ENCODE data around the gene CPEB2.

GRCh38 chr4:15110120-15110571 lies 107.9 kb downstream of the CPEB2 start:
- TF ChIP-seq CTCF (conservative IDR thresholded peaks at IDR 0.05; ENCODE audit: low read length) = no peak
- TF ChIP-seq EZH2phosphoT487 (IDR thresholded peaks at IDR 0.05; ENCODE audit: borderline replicate concordance, low read depth, low read length) = no peak

Data from OCI-LY7 (cell line).